Measurements from ENCODE around the gene BMP2.

The BMP2 gene

DNA sequence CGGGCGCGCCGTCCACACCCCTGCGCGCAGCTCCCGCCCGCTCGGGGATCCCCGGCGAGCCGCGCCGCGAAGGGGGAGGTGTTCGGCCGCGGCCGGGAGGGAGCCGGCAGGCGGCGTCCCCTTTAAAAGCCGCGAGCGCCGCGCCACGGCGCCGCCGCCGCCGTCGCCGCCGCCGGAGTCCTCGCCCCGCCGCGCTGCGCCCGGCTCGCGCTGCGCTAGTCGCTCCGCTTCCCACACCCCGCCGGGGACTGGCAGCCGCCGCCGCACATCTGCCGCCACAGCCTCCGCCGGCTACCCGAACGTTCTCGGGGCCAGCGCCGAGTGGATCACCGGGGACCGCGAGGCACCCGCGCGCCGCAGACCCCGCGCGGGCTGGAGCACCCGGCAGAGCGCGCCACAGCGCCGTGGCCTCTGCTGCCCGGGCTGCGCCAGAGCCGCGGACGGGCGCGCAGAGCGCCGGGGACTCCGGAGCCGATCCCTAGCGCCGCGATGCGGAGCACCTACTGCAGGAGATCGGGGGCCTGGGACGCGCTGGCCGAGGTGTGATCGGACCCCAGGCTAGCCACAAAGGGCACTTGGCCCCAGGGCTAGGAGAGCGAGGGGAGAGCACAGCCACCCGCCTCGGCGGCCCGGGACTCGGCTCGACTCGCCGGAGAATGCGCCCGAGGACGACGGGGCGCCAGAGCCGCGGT is at the start of gene BMP2:
BMP2 (plus strand) TSS at position 151 of the 692 bp plus-strand sequence. CDS start 2,441 bp downstream, outside the sequence.
- DNase-seq = peak; percentile 70

DNA sequence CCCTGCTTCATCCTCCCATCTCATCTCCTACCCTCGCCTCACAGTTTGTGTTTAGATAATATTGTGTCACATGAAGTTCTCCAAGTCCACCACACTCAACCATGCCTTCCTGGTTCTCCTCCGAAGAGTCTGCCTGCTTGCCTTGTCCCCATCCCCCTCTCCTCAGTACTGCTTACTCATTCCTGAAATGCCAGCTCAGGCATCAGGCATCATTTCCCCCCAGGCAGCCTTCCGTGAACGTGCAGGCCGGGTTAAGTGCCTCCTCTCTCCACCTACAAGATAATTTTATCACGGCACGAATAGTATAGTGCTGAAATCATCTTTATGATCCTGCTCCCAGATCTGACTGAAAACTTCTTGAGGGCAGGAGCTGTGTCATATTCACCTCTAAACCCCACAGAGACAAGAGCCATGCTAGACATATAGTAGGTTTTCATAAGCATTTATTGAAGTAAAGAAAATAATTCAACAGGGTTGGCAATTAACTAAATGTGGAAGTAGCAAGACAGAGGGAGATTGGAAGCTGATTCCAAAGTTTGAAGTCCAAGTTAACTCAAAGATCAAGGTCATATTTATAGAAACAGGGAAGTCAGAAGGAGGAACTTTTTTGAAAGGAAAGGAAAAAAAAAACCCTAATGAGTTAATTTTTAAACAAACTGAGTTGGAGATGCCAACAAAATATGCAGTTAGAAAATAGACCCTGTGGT is 48.7 kb upstream of the BMP2 start:
- DNase-seq = no peak

DNA sequence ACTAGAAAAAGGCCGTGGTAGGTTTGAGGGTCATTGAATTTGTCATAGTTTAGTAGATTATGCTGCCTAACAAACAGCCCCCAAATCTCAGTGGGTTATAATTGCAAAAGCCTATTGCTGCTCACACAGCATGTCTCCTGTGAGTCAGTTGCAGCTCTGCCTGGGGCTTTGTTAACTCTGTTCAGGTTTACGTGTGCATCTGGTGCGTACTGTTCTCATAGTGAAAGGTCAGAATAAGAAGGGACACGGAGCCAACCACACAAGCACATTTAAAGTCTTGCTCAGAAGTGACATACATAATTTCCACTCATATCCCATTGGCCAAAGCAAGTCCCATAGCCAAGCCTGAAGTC is 48.1 kb upstream of the BMP2 start:
- no peak for DNase-seq

DNA sequence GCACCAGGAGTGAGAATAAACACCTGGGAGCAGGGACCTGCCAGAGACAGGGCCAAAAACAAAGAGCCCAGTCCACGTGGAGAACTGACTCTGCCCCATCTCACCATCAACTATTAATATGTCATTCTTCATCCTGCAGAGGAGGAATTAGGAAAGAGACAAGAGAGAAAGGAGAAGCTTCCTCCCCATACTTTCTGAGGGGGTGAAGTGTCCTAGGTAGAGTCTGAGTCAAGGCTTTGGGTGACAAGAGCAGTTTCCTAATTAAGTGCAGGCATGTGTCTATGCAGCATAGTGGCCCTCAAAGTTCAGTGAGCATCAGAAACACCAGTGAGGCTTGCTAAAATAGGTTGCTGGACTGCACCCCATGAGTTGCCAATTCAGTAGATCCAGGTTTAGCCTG is 40.7 kb upstream of the BMP2 start:
- no peak for DNase-seq

DNA sequence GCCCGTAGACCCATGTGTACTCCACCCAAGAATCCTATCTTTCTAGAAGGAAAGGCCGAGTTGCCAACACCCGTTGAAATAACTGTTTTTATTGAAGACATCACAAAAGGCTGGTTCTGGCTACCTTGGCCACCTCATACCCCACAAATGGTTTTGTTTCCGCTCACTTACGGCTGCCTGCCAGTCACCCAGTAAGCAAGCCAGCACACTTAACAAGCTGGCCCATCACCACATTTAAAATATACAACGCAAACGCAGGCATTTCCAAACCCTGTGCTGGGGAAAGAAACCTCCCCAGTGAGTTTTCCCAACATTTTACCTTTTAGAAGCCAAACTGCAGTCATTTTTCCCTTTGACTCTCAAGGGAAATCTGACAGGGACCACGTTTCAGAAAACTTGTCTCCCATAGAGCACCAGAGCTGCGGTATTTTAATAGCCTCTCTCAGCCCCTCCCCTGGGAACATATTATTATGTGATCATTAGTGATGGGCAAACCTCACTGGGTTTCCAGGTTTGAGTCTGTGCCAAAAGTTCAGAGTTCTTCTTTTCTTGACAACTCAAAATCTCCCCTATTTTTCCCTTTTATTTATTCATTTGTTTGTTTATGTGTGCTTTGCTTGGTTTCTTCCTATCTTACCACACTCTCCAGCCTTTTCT is 36.7 kb upstream of the BMP2 start:
- no peak for DNase-seq

DNA sequence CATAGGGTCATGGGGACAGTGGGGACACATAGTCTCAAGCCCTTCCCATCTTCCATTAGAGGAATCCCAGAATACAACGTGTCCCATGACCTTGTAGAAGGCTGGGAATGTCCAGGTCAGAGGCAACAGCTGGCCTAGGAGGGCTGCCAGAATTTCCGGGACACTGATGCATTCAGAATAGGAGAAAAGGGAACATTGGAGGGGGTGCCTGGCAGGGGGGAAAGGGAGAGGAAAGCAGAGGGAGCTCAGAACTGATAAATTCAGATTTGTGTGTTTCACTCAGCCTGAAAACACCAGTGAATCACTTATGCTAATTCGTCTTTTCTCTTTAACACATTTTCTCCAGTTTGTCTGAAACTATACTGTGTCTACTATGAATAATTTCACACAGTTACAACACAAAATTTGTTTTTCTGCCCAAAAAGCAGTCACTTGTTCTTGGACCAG is 35.5 kb upstream of the BMP2 start:
- peak; percentile 54 for DNase-seq

DNA sequence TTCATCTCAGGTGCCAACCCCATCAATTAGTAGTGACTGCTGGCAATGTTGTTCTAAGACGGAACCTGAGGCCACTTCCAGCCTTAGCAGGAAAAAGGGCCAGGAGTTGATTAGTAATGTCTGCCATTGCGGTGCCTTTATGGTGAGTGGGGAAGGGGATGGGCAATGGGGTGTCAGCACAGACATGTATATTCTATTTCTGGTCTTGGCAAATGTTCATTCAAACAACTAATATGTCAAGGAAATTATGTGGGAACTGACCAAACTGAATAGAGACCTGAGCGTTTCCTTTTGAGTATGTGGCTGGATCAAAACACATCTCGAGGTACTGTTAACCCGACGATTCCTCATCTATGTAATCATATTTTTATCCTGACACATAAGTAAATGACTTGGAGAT is 34.6 kb upstream of the BMP2 start:
- DNase-seq = no peak

DNA sequence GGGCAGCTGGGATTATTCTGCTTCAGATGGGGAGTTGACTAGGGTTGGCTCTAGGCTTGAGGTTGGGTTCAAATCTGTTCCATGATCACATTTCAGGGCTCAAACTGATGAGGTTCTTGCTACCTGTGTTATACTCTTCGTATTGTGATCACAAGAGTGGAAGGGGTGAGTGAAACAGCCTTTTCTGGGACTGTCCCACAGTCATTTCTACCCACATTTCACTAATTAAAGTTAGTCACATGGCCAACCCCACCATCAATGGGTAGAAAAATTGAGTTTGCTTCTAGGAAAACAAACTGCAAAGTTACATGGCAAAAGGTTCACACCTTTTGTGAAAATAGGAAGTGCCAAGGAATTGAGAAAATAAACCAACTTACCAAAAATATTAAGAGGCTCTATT is 33.5 kb upstream of the BMP2 start:
- no peak for DNase-seq

DNA sequence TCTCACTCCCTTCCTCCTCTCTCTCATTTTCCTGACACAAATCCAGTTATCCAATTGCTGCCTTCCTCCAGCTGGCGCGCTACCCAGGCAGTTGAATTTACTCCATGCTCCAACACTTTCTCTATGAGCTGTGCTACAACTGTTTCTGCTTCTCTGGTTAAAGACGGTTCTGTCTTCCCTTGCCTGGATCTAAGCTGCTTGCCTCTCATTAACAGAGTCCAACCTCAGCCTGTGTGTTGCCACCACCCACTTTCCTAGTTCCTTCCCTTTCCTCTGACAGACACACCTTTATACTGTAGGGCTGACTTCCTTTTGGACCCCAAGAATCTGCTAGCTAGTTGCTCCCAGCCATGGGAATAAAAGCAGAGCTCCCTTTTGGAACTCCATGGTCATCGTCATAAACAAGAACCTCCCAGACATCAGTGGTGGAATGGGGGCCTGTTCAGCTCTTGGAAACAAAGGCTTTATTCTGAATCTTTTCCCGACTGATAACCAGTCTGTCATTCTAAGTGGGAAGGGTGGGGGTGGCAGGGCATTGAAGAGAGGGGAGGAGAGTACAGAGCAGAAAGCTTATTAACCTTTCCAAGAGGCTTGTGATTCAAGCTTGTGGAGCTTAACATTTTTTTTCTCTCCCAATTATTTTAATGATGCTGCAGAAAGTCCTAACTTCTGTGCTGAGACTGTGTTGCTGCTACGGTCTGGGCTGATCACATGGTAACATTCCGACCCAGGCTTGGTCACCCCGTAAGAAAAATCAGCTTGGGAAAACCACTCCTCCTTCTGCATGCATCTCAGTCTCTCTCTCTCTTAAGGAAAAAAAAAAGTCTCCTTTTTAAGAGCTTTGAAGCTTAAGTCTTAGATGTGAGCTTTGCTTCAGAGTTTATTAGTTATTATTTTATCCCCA is 31.3 kb upstream of the BMP2 start:
- DNase-seq = no peak

DNA sequence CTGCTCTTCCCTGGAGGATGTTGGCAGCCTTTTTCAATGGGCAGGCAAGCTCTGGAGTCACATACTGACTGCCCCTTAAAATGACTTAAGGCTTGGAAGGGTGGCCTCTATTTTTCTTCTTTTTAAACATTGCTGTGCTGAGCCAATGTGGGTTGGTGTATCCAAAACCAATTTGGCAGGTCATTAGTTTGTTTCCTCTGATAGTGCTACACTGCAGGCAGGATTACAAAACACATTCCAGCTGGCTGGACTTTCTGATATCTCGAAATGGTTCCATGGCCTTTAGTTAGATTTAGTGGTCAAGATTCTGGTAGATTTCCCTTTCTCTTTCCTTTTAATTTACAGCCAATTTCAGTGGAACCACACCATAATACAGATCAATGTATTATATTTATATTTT is 28.1 kb upstream of the BMP2 start:
- DNase-seq = no peak

DNA sequence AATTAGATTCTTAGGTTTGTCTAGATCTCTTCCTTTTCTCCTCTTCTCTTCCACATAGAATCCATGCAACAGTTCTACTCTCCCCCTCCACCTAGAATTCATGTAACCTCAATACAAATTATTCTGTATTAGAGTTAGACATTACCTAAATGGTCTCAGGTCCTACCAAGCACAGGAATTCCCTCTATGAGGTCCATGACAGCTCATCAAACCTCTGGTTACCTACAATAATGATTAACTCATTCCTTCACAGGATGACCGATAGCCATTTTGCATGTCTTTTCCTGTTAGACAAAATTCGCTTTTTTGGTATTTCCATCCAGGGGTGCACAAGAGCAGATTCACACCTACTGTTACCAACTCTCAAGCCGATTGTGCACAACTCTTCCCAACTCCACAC is 27.4 kb upstream of the BMP2 start:
- DNase-seq = no peak

DNA sequence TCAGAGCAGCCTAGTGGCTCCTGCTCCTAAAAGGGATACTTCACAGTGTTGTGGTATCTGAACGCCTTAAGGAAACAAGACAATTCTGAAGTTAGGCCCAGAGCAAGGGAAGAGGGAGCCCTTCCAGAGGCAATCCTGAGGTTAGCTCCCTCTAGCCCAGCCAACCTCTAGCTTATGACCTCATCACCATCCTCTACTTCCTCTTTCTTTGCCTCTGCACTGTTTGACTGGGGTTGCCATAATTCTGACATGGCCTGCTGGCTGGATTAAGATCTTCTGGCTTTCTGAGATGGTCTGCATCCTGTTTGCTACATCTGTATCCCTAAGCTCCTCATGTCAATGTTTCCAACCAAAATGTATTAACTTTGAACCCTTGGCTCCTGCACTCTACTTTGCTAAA is 23.3 kb upstream of the BMP2 start:
- DNase-seq = no peak

DNA sequence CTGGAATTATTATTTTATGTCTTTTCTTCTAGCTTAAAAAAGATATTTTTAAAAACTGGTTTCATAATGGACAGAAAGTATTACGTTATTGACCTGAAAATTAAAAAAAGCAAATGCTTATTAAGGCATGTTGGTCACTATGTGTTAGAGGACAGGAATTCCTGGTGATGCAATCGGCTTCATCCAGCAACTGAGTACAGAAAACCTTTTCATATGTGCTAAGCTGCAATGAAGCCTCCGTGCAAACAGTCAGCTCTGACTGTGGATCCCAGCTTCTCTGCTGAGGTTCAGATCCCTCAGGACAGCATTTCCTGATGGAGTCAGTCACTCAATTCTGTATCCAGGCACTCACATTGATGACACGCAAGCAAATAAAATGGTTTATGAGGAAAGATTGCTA is 22.7 kb upstream of the BMP2 start:
- DNase-seq = no peak

DNA sequence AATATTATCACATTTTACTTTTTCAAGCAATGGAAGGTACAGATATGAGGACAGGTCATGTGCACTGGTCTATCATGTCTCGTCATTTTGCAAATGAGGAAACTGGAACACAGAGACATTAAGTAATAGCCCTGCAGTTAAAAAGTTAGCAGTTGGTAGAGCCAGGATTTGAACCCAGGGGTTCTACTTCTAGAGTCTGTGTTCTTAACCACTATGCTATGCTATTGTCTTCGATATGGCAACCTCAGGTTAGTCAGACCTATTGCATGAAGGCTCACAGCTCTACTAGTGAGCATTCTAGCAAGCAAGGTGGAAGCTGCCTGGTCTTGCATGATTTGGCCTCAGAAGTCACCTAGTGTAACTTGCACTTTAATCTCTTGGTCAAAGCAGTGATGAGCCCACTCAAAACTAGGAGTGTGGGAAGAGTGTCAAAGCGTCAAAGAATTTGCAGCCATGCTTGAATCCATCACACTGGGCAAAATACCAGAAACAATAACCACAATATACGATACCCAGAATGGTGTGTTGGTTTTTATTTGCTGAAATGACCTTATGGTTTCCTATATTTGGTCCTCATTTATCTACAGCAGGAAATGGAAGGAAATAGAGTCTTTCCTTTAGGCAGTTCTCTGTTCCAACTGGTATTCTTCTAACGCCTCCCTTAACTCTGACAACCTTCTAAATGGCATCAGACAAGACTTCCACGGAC is 20.4 kb upstream of the BMP2 start:
- no peak for DNase-seq

DNA sequence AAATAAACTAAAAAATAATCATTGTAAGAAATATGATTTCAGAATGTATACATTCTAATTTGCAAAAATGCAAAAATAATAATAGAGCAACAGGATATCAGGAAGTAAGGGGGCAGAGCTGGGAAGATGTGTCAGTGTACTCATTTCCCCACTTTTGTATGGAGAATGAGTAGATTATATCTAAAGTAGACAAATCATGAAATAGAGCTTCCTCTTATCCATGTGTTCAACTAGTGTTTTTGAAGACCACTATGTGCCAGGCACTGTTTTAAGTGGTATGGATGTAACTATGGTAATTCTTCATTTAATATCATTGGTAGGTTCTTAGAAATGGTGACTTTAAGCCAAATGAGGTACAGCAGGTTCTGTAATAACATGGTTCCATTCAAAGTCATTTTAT is 17.0 kb upstream of the BMP2 start:
- DNase-seq = no peak

DNA sequence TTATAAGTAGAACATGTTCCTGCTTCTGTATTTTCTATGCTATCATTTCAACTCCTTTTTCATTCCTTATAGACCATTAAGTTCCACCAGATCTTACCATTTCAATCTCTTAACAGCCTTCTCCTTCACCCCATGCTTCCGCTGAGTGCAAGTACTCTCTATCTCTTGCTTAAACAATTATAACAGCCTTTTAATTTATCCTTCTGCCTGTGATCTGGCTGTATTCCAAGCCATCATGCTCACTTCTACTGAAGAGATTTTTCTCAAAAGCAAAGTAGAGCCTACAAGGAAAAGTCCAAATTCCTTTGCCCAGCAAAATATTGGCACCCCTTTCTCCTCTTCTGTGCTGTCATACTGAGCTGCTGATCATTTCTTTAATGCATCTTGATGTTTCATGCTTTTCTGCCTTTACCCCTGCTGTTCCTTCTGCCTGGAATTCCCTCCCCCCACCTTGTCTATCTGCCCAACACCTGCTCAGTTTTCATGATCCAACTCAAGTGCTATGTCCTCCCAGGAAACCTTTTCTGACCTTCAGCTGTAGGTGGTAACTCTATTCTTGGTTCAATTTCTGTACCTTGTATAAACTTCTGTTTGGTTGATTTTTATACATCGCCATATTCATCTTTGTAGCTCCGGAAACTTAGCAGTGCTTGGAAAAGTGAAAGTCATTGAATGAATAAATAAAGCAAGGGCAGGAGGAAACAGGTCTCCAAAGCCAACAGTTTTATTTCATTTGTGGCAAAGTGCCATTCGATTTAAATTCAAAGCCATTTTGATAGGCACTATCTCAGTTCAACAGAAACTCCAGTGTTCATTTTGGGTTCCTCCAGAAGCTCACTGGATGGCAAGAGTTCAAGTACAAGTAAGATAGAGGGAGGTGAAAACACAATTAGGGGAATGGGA is 10.5 kb upstream of the BMP2 start:
- no peak for DNase-seq

DNA sequence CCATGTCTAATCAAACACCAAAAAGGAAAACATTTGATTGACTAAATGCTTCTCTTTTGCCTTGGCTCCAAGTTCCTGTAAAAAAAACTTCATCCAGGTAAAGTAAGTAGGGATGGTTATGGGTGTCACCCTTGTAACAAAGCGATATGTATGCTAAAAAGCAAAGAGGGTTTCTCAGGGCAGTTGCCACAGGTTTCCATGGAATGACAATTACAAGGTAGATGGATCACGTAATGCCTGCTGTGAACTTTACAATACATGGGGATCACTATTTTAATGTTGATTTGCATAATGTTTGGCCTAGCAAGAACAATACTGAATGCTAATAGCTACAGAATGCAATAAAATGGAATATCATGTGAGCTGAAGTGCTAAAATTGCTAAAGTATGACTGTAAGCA is 2.9 kb upstream of the BMP2 start:
- DNase-seq = no peak

DNA sequence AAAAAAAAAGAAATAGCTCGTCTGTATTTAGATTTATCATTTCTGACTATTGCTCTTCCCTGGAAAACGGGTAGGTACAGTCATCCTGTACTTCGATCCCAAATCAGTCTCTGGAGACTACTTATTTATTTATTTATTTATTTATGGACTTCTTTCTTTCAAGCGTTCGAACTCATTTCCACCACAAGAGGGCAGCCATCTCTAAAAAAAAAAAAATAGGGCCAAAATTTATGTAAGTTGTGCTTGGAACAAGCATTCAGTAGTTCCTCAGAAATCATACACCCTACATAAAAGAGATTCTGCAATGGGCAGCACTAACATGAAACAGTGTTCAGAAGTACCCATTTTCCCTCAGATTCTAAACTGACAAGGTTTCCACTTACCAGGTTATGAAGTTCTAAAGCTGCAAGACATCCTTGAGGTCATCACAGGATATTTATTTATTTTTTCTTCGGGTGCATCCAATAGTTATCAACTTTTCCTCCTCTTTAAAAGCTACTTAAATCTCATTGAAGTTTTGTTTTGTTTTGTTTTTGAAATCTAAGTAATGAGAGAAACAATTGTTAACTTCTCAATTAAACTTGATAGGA is 1.9 kb upstream of the BMP2 start:
- DNase-seq = no peak

DNA sequence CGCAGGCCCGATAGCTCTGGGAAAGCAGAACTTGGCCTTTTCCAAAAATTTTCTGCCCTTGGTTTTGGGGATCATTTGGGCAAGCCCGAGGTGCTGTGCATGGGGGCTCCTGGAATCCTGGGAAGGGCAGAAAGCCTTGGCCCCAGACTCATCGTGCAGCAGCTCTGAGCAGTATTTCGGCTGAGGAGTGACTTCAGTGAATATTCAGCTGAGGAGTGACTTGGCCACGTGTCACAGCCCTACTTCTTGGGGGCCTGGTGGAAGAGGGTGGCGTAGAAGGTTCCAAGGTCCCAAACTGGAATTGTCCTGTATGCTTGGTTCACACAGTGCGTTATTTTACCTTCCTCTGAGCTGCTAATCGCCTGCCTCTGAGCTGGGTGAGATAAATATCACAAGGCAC is 1.1 kb upstream of the BMP2 start:
- DNase-seq = no peak

DNA sequence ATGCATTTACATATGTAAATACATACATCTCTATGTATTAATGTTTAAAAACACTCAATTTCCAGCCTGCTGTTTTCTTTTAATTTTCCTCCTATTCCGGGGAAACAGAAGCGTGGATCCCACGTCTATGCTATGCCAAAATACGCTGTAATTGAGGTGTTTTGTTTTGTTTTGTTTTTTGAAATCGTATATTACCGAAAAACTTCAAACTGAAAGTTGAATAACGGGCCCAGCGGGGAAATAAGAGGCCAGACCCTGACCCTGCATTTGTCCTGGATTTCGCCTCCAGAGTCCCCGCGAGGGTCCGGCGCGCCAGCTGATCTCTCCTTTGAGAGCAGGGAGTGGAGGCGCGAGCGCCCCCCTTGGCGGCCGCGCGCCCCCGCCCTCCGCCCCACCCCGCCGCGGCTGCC is 355 bp upstream of the BMP2 start:
- no peak for DNase-seq
